ENCODE measurements around the gene DAB2IP.

- TF ChIP-seq, protein P1, sequence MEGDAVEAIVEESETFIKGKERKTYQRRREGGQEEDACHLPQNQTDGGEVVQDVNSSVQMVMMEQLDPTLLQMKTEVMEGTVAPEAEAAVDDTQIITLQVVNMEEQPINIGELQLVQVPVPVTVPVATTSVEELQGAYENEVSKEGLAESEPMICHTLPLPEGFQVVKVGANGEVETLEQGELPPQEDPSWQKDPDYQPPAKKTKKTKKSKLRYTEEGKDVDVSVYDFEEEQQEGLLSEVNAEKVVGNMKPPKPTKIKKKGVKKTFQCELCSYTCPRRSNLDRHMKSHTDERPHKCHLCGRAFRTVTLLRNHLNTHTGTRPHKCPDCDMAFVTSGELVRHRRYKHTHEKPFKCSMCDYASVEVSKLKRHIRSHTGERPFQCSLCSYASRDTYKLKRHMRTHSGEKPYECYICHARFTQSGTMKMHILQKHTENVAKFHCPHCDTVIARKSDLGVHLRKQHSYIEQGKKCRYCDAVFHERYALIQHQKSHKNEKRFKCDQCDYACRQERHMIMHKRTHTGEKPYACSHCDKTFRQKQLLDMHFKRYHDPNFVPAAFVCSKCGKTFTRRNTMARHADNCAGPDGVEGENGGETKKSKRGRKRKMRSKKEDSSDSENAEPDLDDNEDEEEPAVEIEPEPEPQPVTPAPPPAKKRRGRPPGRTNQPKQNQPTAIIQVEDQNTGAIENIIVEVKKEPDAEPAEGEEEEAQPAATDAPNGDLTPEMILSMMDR (IDR thresholded peaks at IDR 0.05): no peak
- no peak for TF ChIP-seq POLR2A (IDR thresholded peaks at IDR 0.05)
Observed at GRCh38 chr9:121770415-121771273, 119.2 kb downstream of the DAB2IP start.
